Epidermal melanocyte (primary cell): Measurements from ENCODE around the gene TH.

Source experiments
- DNase-seq: peaks from one replicate; pipeline ENCODE4 v3.0.0; 2011; ENCODE audit warnings: low spot score; ENCODE audit not compliant: insufficient read length

TH gene

DNA sequence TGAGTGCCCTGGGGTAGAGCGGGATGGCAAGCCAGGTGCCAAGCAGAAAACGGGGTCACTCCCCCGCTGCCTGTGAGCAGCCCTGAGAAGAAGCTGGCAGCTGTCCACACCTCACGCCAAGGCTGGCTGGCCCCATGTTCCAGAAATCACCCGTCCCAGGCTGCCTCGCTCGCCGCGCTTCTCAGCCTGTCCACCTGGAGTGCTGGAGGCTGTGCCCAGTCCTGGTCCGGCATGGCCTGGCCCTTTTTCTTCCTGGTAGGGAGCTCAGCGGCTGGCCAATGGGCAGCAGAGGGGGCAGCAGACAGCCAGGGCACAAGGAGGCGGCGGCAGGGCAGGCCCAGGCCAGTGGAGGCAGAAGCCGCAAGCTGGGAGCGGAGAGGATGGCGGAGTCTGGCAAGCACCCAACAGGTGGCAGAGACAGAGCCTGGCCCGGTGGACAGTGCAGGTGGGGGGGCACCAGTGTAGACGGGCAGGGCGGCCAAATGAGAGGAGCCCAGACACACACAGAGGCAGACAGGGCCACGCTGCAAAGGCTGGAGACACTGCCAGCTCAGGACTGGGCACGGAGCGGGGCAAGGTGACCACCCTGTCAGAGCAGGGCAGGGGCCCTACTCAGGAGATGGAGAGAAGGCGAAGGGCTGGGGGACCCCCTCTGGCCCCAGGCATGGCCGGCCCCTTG lies 37.2 kb upstream of the TH start:
- DNase-seq = no peak

DNA sequence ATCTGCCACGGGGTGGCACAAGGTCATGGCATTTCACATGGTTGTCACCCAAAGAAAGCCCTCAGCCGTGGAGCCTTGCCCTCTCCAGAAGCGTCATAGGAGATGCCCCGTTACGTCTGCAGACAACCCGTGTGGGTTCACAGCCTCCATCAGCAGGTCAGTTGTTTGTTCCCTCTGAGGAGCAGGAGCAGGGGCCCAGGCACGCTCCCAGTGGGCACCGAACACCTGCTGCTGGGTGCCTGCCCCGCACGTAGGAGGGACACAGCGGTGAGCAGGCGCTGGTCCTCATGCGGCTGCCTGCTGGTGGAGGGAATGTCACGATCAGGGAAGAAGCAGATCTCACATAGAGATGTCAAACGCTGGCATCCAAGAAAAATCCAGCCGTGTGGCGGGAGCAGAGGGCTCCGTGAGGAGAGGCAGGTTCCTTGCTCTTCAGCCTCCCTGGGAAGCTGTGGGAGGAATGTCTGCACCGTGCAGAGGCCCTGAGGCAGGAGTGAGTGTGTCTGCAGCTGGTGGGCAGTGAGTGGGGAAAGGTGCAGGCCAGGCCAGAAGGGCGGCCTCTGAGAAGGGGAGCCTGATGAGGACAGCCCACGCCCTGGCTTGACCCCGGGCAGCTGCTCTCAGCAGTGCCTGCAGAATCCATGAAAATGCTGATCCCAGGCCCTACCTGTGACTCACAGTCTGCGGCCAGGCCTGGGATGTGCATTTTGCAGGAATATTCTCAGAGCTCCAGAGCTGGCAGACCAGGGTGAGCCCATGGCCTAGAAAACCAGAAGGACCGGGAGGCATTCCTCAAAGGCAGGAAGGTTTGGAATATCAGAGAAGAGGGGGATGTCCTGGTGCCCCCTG lies 36.4 kb upstream of the TH start:
- DNase-seq = no peak

DNA sequence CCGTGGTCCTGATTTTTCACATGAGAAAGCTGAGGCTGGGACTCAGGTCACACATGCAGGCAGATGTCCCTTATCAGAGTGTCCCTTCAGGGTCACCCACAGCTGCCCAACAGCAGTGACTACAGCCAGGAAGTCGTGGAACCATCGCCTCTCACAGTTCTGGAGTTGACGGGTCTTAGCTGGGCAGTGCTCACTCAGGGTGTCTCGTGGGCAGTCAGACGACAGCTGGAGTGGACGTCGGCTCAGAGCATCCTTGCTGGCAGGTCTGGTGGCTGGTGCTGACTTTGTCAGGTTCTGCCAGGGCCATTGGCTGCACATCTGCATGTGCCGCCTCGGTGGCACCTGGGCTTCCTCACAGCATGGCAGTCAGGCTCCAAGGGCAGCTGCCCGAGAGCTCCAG lies 35.6 kb upstream of the TH start:
- no peak for DNase-seq

DNA sequence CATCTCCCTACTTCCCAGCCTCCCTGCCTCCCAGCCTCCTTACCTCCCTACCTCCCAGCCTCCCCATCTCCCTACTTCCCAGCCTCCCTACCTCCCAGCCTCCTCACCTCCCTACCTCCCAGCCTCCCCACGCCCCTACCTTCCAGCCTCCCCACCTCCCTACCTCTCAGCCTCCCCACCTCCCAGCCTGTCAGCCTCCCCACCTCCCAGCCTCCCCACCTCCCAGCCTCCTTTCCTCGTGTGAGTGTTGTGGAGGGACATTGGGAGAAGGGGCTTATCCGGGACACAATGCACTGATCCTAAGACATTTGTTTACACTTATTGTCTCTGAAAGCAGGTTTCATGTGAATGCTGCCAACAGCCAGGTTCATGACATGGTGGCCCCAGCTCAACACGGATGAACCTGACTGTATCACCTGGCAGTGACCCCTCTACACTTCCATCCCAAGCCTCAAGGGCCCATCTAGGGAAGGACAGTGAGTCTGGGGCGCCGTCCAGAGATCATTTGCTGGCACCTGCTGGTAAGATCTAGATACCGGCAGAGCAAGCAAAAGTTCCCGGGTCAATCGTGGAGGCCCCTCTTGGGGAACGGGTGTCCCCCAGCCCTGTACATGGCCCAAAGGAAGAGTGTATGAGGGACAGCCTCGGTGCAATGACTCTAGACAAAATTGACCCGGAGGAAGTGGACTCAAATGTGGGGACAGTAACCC lies 34.5 kb upstream of the TH start:
- peak; percentile 4 for DNase-seq

DNA sequence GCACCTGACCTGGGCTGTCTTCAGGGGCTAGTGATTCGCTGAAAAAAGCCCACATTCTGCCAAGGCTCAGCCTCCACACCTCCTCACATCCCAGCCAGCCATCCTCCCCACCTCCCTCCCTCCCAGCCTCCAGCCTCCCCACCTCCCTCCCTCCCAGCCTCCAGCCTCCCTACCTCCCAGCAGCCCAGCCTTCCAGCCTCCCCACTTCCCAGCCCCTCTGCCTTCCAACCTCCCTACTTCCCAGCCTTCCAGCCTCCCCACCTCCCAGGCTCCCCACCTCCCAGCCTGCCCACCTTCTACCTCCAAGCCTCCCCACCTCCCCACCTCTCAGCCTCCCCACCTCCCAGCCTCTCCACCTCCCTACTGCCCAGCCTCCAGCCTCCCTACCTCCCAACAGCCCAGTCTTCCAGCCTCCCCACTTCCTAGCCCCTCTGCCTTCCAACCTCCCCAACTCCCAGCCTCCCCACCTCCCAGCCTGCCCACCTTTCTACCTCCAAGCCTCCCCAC lies 33.7 kb upstream of the TH start:
- no peak for DNase-seq

DNA sequence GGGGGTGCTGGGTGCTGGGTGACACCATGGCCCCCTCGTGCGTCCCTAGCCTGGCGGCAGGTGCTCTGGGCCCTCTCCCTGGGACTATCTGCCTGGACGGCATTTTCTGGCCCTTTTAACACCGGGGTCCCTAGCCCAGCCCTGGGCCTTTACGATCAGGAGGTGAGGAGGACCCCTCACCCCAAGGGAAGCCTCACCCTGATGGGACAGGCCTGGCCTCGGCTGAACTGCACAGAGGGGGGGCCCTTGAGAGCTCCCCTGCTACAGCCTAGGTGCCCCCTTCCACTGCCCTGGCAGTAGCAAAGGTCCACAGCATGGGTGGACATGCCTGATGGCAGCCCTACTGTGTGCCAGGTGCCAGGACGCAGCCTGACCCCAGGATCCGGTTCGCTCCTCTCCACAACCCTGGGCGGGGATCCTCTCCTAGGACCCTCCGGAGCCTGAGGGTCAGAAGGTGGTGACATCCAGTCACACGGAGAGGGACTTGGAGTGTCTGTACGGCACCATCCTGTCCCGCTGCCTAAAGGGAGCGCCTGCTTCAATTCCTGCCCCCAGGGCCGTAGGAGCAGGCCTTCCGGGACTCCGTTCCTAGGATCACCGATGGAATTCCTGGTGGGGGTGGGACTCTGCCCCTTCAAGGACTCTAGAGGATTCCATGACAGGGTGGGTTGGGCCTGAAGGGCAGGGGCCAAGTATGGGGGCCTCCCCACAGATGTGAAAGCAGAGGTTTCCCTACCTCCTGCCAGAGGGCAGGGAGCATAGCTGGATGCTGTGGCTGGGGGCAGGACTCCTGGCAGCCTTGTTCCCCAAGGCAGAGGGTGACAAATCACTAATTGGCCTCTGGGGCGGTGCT lies 33.0 kb upstream of the TH start:
- peak; percentile 15 for DNase-seq

DNA sequence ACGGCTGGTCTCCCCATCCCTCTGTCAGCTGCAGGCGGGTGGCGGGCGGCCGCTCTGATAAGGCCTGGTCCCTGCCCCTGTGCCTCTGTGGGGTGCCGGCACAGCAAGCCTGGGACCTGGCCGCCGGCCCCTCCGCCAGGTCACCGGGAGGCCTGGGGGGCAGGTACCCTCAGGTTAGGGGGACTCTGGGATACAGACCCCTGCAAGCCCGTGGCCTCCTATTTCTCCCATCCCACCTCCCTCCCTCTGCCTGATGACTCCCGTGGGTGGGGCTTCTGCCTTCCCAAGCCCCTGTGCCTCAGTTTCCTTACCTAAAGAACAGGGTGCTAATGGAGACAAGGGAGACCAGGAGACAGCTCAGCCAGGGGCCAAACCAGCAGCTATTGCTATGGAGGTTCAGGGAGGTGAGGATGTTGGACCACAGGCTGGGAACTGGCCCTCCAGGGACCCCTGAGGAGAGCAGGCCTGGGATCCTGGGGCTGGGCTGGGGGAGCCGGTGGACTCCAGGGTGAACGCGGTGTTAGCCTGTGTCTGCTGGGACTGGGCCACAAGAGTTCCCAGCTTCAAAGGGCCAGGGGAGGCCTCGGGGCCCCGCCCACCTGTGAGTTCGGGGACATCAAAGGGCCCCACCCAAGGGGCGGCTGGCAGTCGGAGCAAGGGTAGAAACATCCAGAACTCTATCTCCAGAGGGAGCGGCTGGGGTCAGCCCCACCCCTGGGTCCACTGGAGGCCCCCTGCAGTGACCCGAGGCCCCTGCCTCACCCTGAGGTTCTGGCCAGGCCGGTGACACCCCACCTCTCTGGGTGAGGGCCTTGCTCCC lies 32.0 kb upstream of the TH start:
- DNase-seq = no peak

DNA sequence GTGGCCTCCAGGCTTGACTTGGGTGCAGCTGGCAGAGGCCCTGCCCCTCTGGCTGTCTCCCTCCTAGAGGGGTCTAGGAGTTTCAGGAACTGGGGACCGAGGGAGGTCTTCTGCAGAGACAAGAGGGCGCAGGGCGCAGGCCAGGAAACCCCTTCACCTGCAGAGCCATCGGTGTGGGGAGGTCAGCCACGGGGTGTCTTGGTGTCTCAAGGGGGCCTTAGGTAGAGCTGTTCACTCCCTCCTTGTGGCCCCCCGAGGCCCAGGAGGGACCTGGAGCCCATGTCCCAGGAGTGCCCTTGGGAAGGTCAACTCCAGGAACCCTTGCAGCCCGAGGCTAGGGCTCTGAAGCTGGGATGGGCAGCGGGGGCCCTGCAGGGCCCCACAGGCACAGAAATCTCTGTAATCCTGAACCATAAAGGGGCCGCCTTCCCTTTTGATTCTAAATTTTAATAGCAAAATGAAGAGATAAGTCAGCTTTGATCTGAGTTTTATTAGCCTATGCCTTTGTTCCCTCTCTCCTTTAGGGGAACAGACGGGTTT lies 31.4 kb upstream of the TH start:
- DNase-seq = no peak

DNA sequence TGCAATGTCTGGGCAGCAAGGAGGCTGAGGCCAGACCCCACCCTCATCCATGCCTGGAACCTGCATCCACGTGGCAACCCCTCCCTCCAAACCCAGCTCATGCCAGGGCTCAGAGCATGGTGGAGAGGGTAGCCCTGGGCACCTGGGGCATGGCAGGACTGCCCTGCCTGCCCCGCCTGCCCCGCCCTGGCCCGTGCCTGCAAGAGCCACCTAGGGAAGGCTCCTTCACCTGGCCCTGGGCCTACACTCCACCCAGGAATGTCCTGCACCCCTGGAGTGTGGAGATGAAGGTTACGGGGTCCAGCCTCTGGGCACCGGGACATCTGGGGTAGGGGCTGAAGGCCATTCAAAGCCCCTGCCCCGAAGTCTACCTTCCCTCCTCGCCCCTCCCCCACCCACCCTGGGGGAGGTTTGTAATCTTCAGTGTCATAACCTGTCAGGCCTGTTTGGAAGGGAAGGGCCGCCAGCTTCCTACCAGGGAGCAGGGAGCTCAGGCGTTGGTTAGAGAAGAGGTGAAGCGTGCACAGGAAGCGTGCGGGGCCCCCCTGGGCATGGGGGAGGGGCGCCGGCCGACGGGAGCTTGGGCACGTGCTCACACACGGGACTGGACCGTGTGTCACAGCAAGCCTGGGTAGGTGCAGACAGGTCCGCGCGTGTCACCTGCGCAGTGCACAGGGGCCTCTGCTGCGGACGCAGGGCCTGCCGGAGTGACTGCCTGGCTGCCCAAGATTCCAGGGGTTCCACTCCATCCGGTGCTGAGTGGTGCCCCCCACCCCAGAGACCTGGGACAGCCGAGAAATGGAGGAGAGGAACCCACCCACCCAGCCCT lies 30.7 kb upstream of the TH start:
- no peak for DNase-seq

DNA sequence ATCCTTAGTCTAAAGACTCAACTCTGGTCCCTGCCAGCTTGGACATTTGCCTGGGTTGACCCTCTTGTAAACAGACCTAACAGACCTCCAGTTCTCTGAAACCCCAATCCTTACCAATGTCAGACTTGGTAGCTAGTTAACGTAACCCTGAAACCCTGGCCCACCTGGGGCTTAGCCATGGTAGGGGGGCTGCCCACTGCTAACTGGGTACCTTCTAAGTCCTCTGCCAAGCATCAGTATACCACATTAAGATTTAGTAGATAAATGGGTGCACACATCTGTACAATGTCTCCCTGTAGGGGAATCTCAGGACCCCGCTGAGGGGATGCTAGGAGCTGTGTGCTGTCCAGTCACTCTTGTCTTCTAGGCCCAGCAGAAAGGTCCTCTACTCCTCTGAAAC lies 29.9 kb upstream of the TH start:
- no peak for DNase-seq

DNA sequence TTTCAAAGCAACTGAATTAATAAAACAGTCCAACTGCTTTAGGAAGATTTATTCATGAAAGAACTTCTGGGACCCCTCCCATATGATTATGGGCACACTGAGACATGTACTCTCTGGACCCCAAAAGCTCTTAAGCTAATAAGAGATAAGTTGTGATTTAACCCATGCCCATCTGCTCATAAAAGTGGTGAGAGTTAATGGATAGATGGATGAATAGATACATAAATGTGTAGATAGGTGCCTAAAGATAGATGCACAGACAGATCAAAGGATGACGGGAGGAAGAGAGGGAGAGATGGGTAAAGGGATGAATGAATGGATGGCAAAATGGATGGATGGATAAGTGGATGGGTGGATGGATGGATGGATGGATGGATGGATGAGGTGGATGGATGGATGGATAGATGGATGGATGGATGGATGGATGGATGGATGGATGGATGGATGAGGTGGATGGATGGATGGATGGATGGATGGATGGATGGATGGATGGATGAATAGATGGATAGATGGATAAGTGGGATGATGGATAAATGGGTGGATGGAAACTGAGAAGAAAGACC lies 29.4 kb upstream of the TH start:
- DNase-seq = no peak

DNA sequence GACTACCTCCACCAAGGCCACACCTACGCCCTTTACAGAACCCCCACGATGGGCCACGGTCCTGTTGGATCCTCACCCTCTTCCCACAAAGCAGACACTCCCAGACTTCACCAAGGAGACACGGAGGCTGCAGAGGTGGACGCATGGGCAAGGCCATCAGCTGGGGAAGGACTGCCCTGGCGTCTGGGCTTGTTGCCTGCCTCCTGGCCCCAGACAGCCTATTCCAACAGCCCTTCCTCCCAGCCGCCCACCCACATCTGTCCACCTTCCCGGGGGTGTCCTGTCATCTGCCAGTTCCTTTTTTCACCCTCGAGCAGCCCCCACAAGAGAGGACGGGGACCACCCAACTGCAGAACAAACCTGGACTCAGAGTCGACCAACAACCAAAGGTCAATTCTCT lies 28.9 kb upstream of the TH start:
- DNase-seq = no peak

DNA sequence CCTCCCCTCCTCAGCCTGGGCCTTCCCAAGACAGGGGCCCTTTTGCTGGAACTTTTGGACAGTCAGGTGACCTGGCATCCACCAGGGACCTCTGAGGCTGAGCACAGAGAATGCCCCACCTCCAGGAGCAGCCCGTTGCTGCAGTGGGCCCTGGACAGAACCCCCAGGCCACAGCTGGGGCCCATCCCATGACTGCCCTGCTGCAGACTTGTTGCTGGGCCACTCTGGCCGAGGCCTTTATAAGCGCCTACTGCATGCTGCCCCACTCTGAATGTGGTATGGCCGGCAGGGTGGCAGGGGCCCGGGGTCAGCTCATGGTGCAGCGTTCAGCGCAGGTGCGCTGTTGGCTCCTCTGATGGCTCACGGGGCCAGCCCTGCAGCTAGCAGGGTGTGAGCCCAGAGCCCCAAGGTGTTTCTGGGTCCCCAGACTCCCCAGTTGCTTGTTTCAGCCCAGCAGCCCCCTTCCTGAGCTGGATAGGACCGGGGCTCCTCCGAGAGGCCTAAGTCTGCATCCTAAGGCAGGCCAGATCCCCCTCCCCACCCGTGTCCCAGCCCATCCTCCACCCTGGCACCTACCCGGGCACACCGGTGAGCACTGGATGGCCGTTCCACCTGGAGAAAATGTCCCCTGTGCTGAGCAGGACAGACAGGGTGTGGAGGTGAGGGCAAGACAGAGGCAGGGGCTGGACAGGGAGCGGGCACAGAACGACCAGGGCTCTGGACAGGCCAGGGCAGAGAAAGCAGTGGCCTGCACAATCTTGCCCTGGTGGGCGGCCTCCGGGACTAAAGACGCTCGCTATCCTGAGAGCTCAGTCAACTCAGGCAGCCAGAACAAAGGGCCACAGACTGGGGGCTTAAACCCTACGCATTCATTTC lies 28.1 kb upstream of the TH start:
- DNase-seq = no peak

DNA sequence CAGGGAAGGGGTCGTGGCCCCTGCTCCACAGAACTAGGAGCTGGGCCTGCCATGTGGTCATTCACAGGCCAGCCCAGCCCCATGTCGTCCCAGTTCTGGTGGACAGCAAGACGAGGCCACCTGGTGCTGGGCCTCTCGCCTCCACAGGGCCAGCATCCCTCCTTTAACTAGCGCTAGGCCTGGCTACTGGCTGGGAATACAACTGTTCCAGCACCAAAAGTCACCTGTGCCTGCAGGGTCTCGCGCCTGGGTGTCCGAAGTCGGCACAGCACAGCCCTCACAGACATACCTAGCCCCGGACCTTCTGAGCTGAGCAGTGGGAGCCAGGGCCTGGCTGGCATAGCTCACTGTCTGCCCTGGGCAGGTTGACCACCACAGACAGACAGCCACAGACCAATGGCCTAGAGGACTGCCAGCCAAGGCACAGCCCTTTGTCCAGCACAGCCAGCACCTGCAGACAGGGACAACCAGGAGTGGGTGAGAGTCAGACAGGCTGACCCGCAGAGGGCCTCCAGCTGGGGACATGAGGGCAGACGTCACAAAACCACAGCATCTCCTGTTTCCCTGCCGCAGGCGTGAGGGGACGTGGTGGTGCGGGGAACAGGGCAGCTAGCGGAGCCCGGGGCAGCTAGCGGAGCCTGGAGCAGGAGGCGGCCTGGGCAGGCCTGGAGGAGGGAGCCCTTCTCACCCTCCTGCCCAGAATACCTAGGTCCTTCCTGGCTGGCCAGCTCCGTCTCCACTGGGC lies 27.2 kb upstream of the TH start:
- DNase-seq = no peak

DNA sequence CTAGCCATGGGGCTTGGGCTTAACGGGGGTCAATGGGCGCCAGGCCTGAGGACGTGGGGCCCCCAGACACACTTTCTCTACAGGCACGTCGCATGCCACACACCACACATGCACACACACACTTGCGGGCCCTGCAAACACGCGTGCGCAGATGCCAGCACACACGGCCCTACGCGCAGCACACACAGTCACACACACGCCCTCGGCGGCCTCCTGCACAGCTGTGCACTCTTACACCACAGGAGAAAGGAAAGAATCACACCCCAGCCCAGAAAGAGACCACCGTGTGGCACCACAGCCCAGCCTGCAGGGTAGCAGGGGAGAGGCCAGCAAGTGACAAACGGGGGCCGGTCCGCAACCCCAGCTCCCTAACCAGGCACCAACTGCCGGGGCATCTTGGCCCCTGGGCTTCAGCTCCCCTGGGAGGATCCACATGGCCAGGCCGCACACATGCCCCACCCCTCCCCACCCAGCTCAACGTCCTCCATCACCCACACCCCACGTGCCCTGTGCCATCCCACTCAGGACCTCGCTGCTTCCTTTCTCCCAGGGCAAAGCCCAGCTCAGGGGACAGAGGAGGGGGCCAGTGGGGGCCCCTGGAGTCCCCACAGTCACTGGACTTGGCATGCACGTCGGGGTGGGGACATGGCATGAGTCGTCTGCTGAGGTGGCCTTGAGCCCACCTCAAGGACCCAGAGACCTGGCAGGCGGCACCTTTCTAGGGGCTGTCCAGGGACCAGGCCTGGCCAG lies 26.3 kb upstream of the TH start:
- no peak for DNase-seq

DNA sequence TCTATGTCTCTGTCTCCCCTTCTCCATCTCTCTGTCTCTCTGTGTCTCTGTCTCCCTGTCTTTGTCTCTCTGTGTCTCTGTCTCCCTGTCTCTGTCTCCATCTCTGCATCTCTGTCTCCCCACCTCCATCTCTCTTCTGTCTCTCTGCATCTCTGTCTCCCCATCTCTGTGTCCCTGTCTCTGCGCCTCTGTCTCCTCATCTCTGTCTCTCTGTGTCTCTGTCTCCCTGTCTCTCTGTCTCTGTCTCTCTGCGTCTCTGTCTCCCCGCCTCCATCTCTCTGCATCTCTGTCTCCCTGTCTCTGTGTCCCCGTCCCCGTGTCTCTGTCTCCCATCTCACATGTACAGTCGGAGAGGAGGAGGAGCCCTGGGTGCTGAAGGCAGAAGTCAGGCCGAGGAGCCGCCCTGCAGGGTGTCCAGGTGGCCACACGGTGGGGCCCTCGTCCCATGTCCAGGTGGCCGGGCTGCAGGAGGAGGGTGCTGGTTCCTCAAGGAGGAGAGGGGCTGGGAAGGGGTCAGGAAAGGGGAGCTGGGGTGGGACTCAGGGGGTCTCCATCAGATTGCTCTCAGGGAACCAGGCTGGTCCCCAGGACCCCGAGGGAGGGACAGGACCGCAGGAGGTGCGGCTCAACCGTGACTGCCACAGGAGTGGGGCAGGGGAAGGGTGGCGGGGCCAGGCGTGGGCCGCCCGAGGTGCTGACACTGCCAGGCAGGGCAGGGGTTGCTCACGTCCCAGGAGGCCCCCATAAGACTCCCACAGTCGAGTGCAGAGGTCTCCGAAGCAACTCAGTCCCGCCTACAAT lies 25.6 kb upstream of the TH start:
- DNase-seq = peak; percentile 77
